Activated CD4-positive, alpha-beta T cell treated with anti-CD3 and anti-CD28 coated beads, Interleukin-2, amount 10 ng/mL, durations not matched to agents 24 days and 14 days (primary cell): ENCODE data around the gene ATP5MC2. TPM values are rescaled to one million over a fixed set of nuclear protein-coding genes. Genes with fewer than 3 reads are reported as not detected.
A peak's percentile ranks its signal among the peaks of the same experiment; 100 is the strongest.

Experiments
- DNase-seq: peaks from one replicate; pipeline ENCODE4 v3.0.0; 2022
- H3K27ac Mint-ChIP-seq: one replicate; pipeline ENCODE4 v1.8.0; 2022; ENCODE audit warnings: mild to moderate bottlenecking, mixed read lengths
- H3K27me3 Mint-ChIP-seq: one replicate; pipeline ENCODE4 v1.8.0; 2022; ENCODE audit warnings: mixed read lengths
- H3K36me3 Mint-ChIP-seq: one replicate; pipeline ENCODE4 v1.8.0; 2022; ENCODE audit warnings: low read depth, mild to moderate bottlenecking, mixed read lengths
- H3K4me1 Mint-ChIP-seq: one replicate; pipeline ENCODE4 v1.8.0; 2021; ENCODE audit warnings: mixed read lengths
- H3K4me3 Mint-ChIP-seq: one replicate; pipeline ENCODE4 v1.8.0; 2022; ENCODE audit warnings: mild to moderate bottlenecking, moderate library complexity, mixed read lengths
- H3K9me3 Mint-ChIP-seq: one replicate; pipeline ENCODE4 v1.8.0; 2021; ENCODE audit warnings: mixed read lengths
- intact Hi-C: fragments of 100-400 bp; cut with micrococcal nuclease; formaldehyde crosslinking; loops from one replicate; pipeline ENCODE4 v1.15.1; 2023
- total RNA-seq: library from RNA; stranded (reverse); gene quantifications from 2 replicates; pipeline ENCODE4 v1.2.3, GENCODE V29; 2022

Gene ATP5MC2
- total RNA-seq, 1 donor from 2014 or later = 411 TPM

DNA sequence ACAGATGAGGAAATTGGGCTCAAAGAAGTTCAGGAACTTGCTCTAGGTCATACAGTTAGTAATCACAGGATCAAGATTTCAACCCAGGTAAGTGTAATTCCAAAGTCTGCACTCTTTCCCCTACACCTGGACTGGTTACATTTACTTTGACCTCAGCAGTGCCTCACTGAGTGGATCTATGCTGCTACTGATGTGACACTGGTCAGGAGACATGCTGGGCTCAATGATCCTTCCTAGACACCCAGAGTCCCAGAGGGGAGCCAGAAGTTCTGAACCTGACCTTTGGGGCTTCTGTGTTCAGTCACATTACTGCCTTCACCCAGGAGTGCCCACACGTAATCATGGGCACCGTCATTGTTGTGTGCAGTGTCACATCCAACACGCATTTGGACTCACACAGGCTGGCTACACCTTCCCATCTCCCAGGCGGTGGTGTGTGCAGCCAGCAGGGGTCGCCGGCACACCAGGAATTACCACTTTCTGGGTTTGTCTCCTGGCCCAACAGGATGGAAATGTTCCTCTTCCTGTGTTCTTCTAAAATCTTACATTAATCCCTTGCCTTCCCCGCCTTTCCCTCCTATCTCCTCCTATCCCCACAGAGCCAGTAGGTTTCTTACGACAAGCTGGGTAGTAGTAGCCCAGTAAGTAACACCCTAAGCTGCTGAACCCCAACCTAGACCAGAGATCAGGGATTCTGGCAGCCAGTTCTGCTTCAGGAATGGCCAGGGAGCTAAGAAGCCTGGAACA lies 25.8 kb upstream of the ATP5MC2 start:
- intact Hi-C loops = loop anchor here (1.0 kb wide), 2 partner anchors 42 to 45 kb away; no protein-coding TSS in a partner anchor
- Mint-ChIP-seq H3K9me3 (no peaks in the 10 kb centered on the region), H3K4me1 (peaks cover 5% of the 10 kb centered on the region), H3K4me3 (no peak overlapping the region), H3K27ac (no peak overlapping the region), H3K36me3 (no peaks in the 10 kb centered on the region), H3K27me3 (peaks cover 79% of the 10 kb centered on the region)
- DNase-seq = peak; percentile 92

DNA sequence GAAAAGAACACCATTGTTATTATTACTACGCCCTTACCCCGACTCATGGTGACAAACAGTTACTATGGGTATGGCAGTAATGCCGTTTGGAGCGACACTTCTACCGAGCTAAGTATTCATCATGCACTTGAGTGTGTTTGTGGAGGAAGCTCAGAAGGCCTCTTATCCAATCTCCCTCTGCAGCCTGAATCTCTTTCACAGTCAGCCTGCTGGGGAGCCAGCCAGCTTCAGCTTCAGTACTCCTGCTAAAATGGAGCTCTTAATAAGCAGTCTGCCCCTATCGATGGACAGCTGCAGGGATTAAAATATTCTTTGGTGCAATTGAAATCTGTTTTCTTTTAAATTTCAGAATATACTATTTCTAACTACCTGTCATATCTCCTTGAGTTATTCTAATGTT lies 24.7 kb upstream of the ATP5MC2 start:
- Mint-ChIP-seq H3K9me3 (no peaks in the 10 kb centered on the region), H3K27me3 (peaks cover 80% of the 10 kb centered on the region), H3K4me3 (no peak overlapping the region), H3K4me1 (peaks cover 13% of the 10 kb centered on the region), H3K27ac (no peak overlapping the region), H3K36me3 (no peaks in the 10 kb centered on the region)
- no peak for DNase-seq
- intact Hi-C loops = no loop called here

DNA sequence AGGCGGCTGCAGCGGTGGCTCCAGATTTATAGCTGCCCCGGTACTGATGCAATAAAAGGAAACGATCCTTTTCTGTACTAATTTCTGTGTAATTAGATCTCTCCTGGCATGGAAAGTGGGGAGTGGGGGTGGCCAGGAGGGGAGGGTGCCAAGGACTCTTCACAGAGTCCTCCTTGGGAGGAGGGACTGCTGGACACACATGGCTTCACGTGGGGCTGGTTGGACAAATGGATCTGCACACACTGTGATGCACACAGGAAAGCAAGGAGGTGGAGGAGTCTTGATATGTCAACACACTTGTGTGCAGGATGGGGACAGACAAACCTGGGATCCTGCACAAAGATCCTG lies 23.8 kb upstream of the ATP5MC2 start:
- Mint-ChIP-seq H3K36me3 (no peaks in the 10 kb centered on the region), H3K9me3 (no peaks in the 10 kb centered on the region), H3K4me1 (peaks cover 20% of the 10 kb centered on the region), H3K27me3 (peaks cover 85% of the 10 kb centered on the region), H3K27ac (no peak overlapping the region), H3K4me3 (no peak overlapping the region)
- DNase-seq = no peak
- intact Hi-C loops = loop anchor here (10.0 kb wide), 1 partner anchor 285 kb away; the partner anchor contains the start of gene HOXC10

DNA sequence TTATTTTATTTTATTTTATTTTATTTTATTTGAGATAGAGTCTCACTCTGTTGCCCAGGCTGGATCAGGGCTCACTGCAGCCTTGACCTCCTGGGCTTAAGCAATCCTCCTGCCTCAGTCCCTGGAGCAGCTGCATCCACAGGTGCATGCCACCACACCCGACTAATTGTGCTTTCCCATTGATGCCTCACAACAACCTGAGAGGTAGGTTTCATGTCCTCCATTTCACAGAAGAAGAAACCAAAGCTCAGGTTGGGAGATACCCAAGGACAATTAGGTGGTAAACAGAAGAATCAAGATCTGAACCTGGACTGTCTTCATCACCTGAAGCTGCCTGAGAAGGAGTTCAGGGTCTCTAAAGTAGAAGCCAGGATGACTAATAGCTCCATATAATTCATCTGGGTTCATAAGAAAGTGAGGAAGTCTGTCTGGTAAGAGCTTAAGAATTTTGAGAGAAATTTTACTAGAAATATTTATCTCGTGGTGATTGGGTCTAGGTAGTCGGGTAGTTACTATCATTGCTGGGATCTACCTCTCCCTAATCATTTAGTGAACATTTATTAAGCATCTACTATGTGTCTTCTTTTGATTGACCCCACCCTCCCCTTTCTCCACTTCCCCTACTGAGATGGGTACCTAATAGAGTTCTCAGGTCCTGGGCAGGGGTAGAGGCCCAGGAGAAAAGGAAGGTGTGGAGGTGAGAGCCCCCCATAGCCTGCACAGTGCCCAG lies 23.2 kb upstream of the ATP5MC2 start:
- Mint-ChIP-seq H3K4me3 (no peak overlapping the region), H3K27me3 (peaks cover 87% of the 10 kb centered on the region), H3K9me3 (no peaks in the 10 kb centered on the region), H3K36me3 (no peaks in the 10 kb centered on the region), H3K4me1 (peaks cover 24% of the 10 kb centered on the region), H3K27ac (no peak overlapping the region)
- no peak for DNase-seq
- intact Hi-C loops = loop anchor here (10.0 kb wide), 1 partner anchor 286 kb away; the partner anchor contains the start of gene HOXC10

DNA sequence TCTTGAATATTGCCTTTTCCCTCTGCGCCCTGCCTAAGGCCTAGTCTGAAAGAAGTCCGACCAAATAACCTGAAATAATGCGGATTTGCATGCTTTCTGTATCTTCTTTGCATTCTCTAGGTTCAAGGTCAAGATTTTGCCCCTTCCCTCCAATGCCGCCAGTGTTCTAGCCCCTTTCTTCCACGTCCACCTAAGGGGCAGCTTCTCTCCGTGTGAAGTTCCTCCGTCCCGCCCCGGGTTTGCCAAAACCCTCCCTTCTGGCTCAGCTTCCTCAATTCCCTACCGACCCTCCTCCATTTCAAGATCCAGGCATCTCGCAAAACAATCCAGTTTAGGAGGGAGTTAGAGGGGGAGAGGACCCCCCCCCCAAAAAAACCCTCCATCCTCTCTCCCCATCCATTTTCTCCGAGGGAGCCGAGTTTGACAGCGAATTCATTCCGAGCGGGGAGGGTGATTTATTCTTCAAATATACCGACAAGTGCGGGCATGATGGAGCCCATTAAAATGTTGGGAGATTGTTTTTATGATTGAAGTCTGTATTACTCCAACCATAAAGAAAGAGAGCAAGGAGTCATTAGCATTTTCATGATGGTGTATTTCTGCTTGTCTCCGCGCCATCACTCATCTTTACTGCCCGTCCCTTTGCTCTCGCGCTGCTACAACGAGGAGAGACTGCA lies 20.9 kb upstream of the ATP5MC2 start:
- peaks cover 22% of the 10 kb centered on the region for H3K4me1 Mint-ChIP-seq
- intact Hi-C loops = loop anchor here (10.0 kb wide), 1 partner anchor 288 kb away; the partner anchor contains the start of gene HOXC10
- no peak overlapping the region for H3K4me3 Mint-ChIP-seq
- DNase-seq = no peak
- H3K9me3 Mint-ChIP-seq = no peaks in the 10 kb centered on the region
- H3K36me3 Mint-ChIP-seq = no peaks in the 10 kb centered on the region
- H3K27ac Mint-ChIP-seq = no peak overlapping the region
- H3K27me3 Mint-ChIP-seq = peaks cover 79% of the 10 kb centered on the region

DNA sequence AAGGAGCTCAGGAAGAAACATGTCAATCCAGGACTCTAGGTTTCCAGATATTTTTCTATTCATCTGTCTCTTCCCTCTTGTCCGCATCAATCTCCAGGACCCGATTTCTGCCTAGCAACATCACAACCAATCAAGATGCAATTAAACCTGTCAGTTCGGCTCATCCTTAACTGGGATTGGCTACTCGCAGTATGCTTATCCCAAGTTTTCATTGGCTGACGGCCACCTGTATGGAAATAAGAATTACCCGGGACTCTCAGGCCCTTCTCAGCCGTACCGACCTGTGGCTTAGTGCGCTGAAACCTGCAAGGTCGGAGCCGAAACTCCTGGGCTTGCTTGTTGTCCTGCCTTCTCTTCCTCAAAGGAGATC lies 20.4 kb upstream of the ATP5MC2 start:
- Mint-ChIP-seq H3K27me3 (peaks cover 77% of the 10 kb centered on the region), H3K9me3 (no peaks in the 10 kb centered on the region), H3K4me3 (no peak overlapping the region), H3K27ac (no peak overlapping the region), H3K4me1 (peaks cover 22% of the 10 kb centered on the region), H3K36me3 (no peaks in the 10 kb centered on the region)
- intact Hi-C loops = loop anchor here (10.0 kb wide), 1 partner anchor 289 kb away; the partner anchor contains the start of gene HOXC10
- no peak for DNase-seq

DNA sequence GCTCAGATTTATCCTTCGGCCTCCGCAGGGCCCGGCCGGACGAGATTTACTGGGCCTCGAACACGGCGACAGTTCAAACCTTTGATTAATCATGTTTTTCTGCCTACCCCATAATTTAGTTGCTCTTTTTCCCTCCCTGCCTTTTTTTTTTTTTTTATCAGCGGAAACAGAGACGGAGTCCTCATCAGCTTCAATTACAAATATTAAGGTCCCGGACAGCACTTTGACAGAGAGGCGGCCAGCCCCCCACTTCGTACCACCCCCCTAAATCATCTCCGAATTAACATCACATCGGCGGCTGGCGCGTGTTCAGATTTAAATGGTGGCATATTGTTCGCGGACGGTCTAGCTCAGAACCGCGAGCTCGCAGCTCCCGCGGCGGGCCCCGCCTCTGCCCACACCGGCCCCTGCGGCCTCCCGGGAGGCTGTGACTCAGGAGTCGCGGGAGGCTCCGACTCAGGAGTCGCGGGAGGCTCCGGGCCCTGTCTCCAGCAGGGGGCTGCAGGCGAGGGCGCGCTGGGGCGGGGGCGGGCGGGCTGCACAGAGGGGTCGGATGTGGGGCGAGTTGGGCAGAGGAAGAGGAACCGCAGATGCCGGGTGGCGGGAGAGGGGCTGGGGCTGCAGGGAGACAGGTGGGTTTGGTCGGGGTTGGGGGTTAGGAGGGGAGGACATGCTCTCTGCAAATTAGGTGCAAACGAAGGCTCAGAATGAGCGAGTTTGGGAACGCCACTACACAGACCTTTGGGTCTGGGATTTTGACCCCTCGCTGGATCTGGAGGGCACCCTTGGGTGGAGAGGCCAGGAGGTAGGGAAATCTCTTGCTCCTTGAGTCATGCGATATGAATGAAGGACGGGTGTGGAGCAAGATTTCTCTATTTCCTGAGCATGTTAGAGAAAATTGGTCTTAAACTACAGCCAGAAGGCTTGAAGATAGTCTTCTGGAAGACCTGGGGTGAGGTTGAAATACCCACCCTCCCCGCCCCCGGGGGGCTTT lies 19.6 kb upstream of the ATP5MC2 start:
- H3K36me3 Mint-ChIP-seq = no peaks in the 10 kb centered on the region
- H3K9me3 Mint-ChIP-seq = no peaks in the 10 kb centered on the region
- peaks cover 73% of the 10 kb centered on the region for H3K27me3 Mint-ChIP-seq
- no peak overlapping the region for H3K27ac Mint-ChIP-seq
- intact Hi-C loops = loop anchor here (10.0 kb wide), 1 partner anchor 289 kb away; the partner anchor contains the start of gene HOXC10
- peak overlapping the region; percentile 68 for H3K4me3 Mint-ChIP-seq
- DNase-seq = peak; percentile 65
- peaks cover 22% of the 10 kb centered on the region for H3K4me1 Mint-ChIP-seq

DNA sequence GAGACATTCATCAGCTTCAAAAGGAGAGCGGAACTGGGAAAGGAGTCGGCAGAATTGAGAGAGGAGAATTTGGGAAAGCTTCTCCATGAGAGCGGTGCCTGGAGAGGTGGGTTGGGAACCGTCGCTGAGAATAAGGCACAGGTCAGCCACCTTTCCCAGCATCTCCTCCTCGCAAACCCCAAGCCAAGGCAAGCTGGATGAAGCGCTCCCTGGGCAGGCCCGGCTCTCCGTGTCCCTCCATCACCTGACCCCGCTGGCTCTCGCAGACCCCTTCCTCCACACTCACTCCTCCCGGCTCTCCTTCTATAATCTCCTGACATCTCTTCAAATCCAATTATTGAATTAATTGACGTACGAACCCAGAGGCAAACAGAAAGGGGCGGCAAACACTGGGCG lies 18.9 kb upstream of the ATP5MC2 start:
- H3K4me3 Mint-ChIP-seq = peak overlapping the region; percentile 68
- peaks cover 22% of the 10 kb centered on the region for H3K4me1 Mint-ChIP-seq
- DNase-seq = no peak
- intact Hi-C loops = loop anchor here (10.0 kb wide), 1 partner anchor 290 kb away; the partner anchor contains the start of gene HOXC10
- no peak overlapping the region for H3K27ac Mint-ChIP-seq
- H3K9me3 Mint-ChIP-seq = no peaks in the 10 kb centered on the region
- peaks cover 66% of the 10 kb centered on the region for H3K27me3 Mint-ChIP-seq
- no peaks in the 10 kb centered on the region for H3K36me3 Mint-ChIP-seq

DNA sequence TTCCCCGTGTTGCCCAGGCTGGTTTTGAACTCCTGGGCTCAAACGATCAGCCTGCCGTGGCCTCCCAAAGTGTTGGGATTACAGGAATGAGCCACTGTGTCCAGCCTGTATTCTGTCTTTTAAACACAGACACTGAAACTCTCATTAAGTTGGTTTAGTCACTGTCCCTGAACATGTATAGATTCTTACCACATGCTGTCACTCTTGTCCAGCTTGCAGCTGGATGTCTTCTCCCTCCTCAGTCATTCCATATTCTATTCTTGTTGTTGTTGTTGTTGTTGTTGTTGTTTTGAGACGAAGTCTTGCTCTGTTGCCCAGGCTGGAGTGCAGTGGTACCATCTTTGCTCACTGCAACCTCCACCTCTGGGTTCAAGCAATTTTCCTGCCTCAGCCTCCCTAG lies 12.3 kb upstream of the ATP5MC2 start:
- Mint-ChIP-seq H3K4me3 (no peak overlapping the region), H3K27ac (no peak overlapping the region), H3K36me3 (no peaks in the 10 kb centered on the region), H3K27me3 (peaks cover 40% of the 10 kb centered on the region), H3K4me1 (no peaks in the 10 kb centered on the region), H3K9me3 (no peaks in the 10 kb centered on the region)
- intact Hi-C loops = no loop called here
- no peak for DNase-seq

DNA sequence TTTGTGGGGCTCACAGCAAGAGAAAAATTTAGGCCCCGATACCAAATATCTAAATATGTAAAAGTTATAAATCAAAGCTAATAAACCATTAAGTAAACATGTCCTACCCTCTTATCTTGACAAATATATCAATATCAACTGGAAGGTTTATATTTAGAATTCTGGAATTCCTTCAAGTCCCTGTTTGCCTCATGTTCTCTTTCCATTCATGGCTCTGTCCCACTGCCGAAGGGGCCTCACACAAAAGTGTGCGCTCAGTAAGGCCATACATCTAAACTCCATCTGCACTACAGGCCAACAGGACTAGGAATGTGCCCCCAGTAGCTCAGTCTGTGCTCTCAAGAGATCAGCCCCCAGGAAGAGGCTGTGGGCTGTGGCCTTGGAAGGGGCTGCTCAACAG lies 10.6 kb upstream of the ATP5MC2 start:
- DNase-seq = no peak
- no peaks in the 10 kb centered on the region for H3K9me3 Mint-ChIP-seq
- intact Hi-C loops = no loop called here
- no peak overlapping the region for H3K4me3 Mint-ChIP-seq
- H3K27ac Mint-ChIP-seq = no peak overlapping the region
- peaks cover 38% of the 10 kb centered on the region for H3K27me3 Mint-ChIP-seq
- H3K36me3 Mint-ChIP-seq = no peaks in the 10 kb centered on the region
- no peaks in the 10 kb centered on the region for H3K4me1 Mint-ChIP-seq

DNA sequence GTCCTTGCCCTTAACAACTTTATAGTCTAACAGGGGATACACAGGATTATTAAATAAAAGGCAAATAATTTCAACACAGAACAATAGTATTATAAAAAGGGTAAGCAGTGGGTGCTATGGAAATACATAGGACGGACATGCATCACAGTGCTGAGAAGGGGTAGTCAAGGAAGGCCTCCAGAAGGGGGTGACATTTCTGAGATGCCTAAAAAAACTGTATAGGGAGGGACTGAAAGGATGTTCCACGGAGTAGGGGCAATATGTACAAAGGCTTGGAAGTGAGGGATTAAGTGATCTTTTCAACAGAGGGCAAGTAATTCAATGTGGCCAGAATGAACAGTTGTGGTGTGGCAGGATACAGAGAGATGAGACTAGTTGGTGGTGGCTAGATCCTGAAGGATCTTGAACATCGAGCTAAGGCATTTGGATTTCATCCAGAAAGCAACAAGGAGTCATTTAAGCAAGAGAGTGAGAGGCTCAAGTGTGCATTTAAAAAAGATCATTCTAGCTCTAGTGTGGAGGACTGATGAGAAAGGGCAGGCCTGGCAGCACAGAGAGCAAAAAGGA lies 8.9 kb upstream of the ATP5MC2 start:
- H3K36me3 Mint-ChIP-seq = no peaks in the 10 kb centered on the region
- DNase-seq = no peak
- H3K9me3 Mint-ChIP-seq = no peaks in the 10 kb centered on the region
- no peak overlapping the region for H3K4me3 Mint-ChIP-seq
- intact Hi-C loops = no loop called here
- H3K27me3 Mint-ChIP-seq = peaks cover 40% of the 10 kb centered on the region
- H3K27ac Mint-ChIP-seq = no peak overlapping the region
- no peaks in the 10 kb centered on the region for H3K4me1 Mint-ChIP-seq

DNA sequence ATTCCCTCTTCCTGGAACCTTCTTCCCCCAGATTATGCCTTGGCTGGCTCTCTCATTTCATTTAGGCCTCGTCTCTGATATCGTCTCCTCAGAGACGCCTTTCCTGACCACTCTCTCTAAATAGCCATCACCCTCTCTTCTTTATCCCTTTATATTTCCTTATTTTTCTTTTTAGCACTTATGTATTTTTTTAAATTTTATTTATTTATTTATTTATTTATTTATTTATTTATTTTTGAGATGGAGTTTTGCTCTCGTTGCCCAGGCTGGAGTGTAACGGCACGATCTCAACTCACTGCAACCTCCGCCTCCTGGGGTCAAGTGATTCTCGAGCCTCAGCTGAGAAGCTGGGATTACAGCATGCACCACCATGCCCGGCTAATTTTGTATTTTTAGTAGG lies 8.1 kb upstream of the ATP5MC2 start:
- H3K4me3 Mint-ChIP-seq = no peak overlapping the region
- H3K27me3 Mint-ChIP-seq = peaks cover 42% of the 10 kb centered on the region
- H3K27ac Mint-ChIP-seq = no peak overlapping the region
- no peaks in the 10 kb centered on the region for H3K4me1 Mint-ChIP-seq
- no peaks in the 10 kb centered on the region for H3K9me3 Mint-ChIP-seq
- DNase-seq = no peak
- intact Hi-C loops = no loop called here
- H3K36me3 Mint-ChIP-seq = no peaks in the 10 kb centered on the region

DNA sequence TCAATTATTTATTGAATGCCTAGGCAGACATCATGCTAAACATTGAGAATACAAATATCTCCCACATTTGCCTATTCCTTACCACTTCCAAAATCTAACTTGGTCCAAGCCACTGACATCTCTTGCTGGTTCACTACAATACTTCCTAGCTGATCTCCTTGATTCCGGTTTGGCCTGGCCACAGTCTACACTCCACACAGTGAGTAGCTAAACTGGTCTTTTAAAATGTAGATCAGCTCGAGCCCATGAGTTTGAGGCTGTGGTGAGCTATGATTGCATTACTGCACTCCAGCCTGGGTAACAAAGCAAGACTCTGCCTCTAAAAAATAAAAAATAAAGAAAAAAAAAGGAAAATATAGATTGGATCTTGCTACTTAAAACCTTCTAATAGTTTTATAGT lies 7.6 kb upstream of the ATP5MC2 start:
- Mint-ChIP-seq H3K9me3 (no peaks in the 10 kb centered on the region), H3K4me1 (no peaks in the 10 kb centered on the region), H3K4me3 (no peak overlapping the region), H3K27ac (no peak overlapping the region), H3K27me3 (peaks cover 44% of the 10 kb centered on the region), H3K36me3 (no peaks in the 10 kb centered on the region)
- DNase-seq = no peak
- intact Hi-C loops = no loop called here
